Right ventricle myocardium superior (tissue), 1 donor: ENCODE measurements around the gene TDRD12. TPM values are rescaled to one million over a fixed set of nuclear protein-coding genes. Genes with fewer than 3 reads are reported as not detected.
"Not testable (repeated sequence)": the region's sequence is repeated elsewhere in the genome, so short reads cannot be mapped to it uniquely, and the experiment has no call there.

Experiments
- ATAC-seq: fragments of 200-7000 bp; cut with Tn5 transposase; one replicate; pipeline ENCODE4 v1.9.1; 2020; ENCODE audit warnings: mild to moderate bottlenecking; ENCODE audit not compliant: poor library complexity
- DNase-seq: peaks from one replicate; pipeline ENCODE4 v3.0.0-alpha.2; 2020
- intact Hi-C: fragments of 100-400 bp; cut with DNase I; formaldehyde crosslinking; loops from one replicate; pipeline ENCODE4 v1.11.2; 2022
- total RNA-seq: library from RNA; stranded (reverse); fragmentation: NEBNext Ultra II Directional; extraction: Animal tissue kit (Norgen Biotek cat#: 25700); gene quantifications from one replicate; pipeline ENCODE4 v1.2.1, GENCODE V29; 2021
- donor health status: DM: no; HTN: yes; CAD: no; lungs with severe emphysema.

The TDRD12 gene
- total RNA-seq, 1 donor from 2014 or later: not detected

DNA sequence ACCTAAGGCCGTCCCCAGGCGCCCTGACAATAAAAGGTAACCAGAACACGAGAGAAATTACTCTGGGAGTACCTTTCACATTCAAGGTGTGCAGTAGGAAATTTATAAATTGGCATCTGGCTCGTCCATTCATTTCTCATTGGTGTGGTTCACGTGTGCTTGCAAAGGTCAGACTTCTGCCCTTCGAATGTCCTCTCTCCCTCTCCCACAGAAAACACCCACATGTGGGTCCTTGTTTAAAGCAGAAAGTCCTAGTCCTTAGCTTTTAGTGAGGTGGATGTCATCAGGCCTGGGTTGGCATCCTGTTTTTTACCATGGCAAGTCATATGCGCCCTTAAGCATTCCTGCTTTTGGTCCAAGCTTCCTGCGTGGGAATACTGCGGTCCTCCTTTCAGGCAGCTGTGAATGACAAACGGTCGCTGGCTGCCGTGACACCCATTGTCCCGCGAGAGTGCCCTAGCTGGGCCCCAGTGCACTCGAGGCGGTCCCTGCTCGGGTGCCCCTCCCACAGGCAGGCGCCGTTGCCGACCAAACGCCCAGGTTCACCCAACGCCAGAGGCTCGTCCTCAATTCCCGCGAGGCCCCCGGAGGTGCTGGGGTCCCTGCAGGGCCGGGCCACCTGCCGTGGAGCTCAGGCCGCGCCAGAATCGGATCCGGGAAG is 28.1 kb upstream of the TDRD12 start, which contains the start of gene NUDT19:
NUDT19 (plus strand) TSS at position 531 of the 661 bp plus-strand sequence. CDS start 140 bp downstream, outside the sequence.
- ATAC-seq (peak; percentile 95), DNase-seq (peak; percentile 93)
- intact Hi-C loops: no loop called here

DNA sequence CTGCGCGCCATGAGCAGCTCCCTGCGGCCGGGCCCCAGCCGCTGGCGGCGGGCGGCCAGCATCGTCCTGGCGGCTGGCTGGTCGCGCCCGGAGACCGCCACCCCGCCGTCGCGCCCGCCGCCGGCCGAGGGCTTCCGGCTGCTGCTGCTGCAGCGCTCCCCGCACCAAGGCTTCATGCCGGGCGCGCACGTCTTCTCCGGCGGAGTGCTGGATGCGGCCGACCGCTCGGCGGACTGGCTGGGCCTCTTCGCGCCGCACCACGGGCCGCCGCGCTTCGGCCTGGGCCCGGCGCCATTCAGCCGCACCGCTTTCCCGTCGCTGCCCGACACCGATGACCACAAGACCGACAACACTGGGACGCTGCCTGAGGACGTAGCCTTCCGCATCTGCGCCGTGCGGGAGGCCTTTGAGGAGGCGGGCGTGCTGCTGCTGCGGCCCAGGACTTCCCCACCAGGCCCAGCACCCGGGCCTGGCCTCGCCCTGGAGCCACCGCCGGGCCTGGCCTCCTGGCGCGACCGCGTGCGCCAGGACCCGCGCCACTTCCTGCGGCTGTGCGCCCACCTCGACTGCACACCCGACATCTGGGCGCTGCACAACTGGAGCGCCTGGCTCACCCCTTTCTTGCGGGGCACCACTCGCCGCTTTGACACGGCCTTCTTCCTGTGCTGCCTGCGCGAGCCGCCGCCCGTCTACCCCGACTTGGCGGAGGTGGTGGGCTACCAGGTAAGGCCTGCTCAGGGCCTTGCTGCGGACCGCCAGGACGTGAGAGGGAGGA is 27.4 kb upstream of the TDRD12 start:
- peak; percentile 74 for ATAC-seq
- intact Hi-C loops: no loop called here
- DNase-seq: peak; percentile 86

DNA sequence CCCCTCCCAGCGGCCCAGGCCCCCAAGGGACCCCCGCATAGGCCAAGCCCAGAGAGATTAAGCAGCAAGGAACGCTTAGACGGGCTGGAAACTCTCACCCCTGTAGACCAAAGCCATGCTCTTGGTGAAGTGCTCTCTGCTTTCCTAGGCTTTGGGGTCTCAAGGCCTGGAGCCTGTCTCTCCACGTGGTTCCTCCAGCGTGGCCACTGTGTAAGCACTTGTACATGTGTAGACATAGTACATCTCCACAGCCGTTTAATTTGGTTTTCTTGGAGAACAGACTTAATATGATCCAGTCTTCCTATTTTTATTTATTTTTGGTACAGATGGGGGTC is 26.9 kb upstream of the TDRD12 start:
- intact Hi-C loops: no loop called here

DNA sequence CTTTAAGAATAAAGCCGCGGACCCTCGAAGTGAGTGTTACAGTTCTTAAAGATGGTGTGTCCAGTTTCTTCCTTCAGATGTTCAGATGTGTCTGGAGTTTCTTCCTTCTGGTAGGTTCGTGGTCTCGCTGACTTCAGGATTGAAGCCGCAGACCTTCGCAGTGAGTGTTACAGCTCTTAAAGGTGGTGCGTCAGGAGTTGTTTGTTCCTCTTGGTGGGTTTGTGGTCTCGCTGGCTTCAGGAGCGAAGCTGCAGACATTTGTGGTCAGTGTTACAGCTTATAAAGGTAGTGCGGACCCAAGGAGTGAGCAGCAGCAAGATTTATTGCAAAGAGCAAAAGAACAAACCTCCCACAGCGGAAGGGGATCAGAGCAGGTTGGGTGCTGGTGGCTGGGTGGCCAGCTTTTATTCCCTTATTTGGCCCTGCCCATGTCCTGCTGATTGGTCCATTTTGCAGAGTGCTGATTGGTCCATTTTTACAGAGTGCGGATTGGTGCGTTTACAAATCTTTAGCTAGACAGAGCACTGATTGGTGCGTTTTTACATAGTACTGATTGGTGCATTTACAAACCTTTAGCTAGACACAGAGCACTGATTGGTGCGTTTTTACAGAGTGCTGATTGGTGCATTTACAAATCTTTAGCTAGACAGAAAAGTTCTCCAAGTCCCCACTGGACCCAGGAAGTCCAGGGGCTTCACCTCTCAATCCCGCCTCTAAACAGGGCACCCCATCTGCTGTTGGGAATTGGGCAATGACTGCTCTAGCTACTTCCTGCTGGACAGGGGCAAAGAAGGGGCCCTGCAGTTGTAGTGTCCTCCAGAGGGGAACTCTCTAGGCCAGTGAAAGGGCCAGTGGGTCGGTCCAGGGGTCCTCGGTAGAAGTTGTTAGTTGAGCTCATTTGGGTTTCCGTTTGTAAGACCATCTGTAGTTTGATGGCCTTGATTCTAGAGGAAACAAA is 26.1 kb upstream of the TDRD12 start:
- intact Hi-C loops, DNase-seq, ATAC-seq: not testable (repeated sequence)

More for the DNA sequence above, 26.9 kb upstream of the TDRD12 start:
- ATAC-seq (no peak), DNase-seq (no peak)

DNA sequence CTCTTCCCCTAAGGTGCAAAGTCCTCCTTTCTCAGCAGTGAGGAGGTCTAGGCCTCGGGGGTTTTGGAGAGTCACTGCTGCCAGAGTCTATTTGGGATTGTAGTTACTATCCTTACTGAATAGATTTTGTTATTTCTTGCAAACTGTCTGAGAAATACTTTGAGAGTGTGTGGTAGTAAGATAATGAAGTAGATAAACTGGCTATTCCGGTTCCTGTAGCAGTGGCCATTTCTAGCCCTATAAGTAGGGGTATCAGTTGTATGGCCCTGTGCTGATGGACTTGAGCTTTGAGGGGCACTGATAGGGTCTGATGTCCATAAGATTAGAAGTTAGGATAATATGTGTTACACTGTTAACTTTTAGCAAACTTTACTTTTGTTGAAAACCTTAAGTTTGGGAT is 25.3 kb upstream of the TDRD12 start:
- ATAC-seq, intact Hi-C loops: not testable (repeated sequence)

DNA sequence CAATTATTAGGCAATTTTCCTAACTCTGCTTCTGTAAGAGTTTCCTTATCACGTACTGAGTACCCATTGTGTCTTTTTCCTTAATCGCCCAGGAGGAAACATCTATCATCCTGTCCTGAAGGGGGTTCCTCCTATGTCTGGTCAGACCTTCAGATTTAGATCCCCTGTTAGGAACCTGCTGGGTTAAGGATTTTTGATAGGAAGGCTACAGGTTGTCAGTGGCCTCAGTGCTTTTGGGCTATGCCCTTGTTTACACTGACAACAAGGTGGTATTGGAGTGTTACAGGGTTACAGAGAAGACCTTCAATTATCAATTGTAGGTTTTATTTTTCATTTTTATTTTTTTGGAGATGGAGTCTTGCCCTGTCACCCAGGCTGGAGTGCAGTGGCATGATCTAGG is 24.7 kb upstream of the TDRD12 start:
- DNase-seq, intact Hi-C loops, ATAC-seq: not testable (repeated sequence)

More for the DNA sequence above, 25.3 kb upstream of the TDRD12 start:
- DNase-seq: not testable (repeated sequence)

DNA sequence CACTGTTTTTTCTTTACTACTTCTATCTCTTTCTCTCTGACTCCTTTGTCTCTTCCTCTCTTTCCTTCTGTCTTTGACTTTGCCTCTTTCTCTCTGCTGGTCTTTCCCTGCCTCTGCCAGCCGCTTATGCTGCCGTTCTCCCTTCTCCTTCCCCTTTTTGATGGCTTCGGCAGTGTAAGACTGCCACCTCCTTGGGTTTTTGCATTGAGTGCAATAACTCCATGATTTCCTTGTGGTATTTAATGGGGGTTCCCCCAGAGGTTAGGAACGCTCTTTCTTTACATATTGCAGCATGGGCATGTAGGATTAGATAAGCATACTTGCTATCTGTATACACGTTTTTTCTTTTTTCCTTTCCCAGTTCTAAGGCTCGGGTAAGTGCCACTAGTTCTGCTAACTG is 24.1 kb upstream of the TDRD12 start:
- ATAC-seq, intact Hi-C loops, DNase-seq: not testable (repeated sequence)

DNA sequence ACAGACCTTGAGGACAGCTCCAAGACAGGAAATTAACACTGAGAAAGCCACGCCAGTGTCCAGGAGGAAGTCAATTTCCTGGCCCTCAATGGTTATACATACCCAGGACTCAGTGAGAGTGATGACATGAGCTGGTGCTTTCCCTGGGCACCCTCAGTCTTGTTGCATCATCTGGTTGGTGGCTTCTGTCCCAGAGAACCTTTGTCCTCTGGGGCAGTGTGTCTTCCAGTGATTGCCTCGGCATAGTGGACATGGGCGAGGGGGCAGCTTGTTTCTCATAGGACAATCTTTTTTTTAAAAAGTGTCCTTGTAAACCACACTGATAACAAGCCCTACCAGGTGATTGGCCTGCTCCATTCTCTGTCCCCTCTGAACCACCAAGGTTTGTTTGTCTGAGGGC is 22.8 kb upstream of the TDRD12 start:
- DNase-seq, intact Hi-C loops, ATAC-seq: not testable (repeated sequence)

DNA sequence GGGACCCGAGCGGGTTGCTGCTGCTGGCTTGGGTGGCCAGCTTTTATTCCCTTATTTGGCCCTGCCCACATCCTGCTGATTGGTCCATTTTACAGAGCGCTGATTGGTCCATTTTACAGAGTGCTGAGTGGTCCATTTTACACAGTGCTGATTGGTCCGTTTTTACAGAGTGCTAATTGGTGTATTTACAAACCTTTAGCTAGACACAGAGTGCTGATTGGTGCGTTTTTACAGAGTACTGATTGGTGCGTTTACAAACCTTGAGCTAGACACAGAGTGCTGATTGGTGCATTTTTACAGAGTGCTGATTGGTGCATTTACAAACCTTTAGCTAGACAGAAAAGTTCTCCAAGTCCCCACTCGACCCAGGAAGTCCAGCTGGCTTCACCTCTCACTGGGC is 19.4 kb upstream of the TDRD12 start:
- DNase-seq, ATAC-seq, intact Hi-C loops: not testable (repeated sequence)

DNA sequence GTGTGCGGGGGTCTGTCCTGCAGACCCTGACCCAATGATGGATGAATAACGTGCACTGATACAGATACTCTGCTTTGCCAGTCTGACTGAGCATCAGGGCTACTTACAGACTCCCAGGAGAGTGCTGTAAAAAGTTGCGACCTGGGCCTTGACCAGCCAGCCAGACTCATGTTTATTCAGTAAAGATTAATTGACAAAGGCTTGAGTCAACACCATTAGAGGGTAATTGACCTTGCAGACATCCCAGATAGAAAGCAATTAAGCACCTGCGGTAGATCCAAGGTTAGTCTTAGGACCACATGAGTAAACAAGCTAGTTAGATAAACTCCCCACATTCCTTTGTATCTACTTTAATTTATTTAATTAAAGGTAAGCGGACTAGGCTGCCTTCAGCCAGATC is 17.6 kb upstream of the TDRD12 start:
- no peak for ATAC-seq
- intact Hi-C loops: no loop called here

DNA sequence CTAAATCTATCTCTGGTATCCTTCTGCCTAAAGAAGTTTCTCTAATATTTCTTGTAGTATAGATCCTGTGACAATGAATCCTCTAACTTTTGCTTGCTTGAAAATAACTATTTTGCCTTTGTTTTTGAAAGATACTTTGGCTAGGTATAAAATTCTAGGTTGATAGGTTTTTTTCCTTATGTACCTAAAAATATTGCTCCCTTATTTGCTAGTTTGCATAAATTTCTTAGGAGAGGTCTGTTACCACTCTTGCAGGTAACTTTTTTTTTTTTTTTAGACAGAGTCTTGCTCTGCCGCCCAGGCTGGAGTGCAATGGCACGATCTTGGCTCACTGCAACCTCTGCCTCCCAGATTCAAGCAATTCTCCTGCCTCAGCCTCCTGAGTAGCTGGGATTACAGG is 15.6 kb upstream of the TDRD12 start:
- ATAC-seq, DNase-seq, intact Hi-C loops: not testable (repeated sequence)

More for the DNA sequence above, 17.6 kb upstream of the TDRD12 start:
- DNase-seq: no peak

DNA sequence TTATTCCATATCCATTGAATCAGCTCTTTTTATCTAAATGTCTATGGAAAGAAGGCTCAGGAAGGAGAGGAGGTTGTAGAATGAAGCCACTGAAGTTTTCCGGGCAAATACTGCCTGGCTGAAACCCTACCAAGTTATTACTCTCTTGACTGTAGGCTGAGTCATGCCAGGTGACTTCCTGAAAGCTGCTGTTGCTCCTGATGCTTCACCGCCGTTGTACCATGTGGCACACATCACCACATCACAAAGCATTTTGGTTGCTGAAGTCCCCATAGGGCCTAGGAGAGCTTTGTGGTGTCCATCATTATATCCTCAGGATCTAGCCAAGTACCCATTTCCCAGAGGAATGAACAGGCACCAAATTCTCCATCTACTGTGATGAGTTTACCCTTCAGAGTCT is 11.1 kb upstream of the TDRD12 start:
- intact Hi-C loops: no loop called here
- DNase-seq (no peak), ATAC-seq (no peak)

DNA sequence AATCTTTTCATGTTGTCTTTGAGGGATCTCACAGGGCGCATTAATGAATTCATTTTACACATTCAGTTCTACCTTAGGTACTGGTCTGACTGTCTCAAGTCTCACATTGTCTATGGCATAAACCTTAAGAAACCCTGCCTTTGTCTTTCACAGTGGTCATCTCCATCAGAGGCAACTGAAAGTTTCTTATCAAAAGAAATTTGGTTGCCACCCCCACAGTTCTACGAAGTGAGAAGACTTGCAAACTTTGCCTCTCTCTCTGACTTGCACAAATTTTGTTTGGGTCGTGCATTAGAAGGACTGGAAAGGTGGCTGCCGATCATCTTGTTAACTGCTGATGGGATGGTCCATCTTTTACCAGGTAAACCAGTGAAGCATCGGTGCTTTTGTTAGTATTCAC is 10.5 kb upstream of the TDRD12 start:
- DNase-seq: no peak
- intact Hi-C loops: no loop called here

DNA sequence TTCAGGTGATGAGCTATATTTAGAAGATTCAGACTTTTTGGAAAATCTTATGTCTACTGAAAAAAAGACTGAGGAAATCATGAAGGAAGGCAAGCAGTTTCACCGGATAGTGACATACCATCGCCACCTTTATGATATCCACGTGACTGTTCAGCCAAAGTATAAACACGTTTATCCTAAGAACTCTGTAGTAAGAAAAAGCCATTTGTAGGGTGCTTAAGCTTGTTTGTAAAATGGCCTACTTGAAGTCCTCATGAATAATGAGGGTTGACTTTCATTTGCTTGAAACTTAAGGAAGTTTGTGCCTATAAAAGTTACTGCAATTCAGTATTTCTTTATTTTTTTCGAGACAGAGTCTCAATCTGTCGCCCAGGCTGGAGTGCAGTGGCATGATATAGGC is 7.8 kb upstream of the TDRD12 start:
- intact Hi-C loops: no loop called here
- no peak for DNase-seq

More for the DNA sequence above, 10.5 kb upstream of the TDRD12 start:
- no peak for ATAC-seq

DNA sequence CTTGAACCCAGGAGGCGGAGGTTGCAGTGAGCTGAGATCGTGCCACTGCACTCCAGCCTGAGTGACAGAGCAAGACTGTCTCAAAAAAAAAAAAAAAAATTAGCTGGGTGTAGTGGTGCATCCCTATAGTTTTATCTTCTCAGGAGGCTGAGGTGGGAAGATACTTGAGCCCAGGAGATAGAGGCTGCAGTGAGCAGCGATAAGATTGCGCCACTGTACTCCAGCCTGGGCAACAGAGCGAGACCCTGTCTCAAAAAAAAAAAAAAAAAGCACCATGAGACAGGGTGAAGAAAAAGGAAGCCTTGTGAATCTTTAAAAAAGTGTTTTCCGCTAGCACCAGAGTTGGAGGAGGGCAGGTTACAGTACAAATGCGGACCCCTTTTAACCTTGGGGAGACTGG is 3.4 kb upstream of the TDRD12 start:
- ATAC-seq, DNase-seq, intact Hi-C loops: not testable (repeated sequence)

More for the DNA sequence above, 7.8 kb upstream of the TDRD12 start:
- no peak for ATAC-seq

DNA sequence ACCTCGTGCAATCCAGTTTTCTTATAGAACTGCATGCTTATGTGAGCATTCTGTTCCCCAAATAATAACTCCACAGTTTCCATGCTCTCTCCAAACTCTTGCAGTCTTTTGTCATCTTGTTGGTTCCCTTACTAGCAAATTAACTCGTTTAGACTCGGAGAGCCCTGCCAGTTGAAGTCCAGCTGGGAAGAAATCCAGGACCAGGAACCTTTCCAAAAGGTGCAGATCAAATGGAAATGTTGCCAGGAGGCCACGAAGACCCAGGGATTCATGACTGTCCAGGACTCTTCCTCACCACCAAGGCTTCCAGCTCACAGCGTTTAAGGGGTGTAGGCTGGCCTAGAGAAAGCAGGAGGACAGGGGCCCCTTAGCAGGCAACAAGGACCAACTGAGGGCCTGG is 2.1 kb upstream of the TDRD12 start:
- DNase-seq: no peak
- no peak for ATAC-seq
- intact Hi-C loops: no loop called here

DNA sequence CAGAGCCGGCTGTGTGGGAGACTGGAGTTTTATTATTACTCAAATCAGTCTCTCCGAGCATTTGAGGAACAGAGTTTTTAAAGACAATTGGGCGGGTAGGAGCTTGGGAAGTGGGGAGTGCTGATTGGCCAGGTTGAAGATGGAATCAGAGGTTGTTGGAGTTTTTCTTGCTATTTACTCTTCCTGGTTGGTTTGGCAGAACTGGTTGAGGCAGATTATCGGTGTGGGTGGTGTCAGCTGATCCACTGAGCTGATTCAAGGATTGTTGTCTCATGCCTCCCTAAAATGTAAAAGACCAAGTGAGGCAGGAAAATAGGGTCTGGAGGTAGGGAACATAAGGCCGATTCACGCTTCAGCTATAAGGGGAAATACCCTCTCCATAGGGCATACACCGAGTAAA is 1.3 kb upstream of the TDRD12 start:
- intact Hi-C loops: no loop called here
- DNase-seq (no peak), ATAC-seq (no peak)

DNA sequence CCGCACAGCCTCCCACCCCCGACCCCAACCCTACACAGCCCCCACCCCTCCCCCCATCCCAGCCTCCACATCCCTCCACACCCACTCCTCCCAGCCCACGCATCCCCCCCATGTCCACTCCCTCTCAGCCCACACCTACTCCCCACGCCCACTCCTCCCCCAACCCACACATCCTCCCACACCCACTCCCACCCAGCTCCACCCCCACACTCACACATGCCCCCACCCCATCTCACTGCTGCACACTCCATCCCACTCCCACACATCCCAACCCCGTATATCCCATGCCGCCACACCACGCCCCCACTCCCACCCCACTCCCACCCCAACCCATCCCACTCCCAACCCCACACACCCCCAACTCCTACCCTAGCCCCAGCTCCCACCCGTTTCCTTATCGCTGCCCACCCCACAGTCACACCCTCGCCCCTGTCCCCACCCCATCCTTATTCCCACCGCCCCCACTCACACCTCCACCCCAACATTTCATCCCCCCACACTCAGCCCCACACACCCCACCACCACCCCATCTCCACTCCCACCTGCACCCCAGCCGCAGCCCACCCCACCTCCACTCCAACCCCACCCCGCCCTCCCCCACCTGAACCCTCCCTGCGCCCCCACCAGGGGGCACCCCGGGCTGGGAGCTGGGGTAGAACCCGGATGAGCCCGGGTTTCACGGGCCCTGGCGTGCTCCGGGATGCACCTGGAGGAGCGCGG is 809 bp downstream of the TDRD12 start:
- intact Hi-C loops: no loop called here
- DNase-seq (no peak), ATAC-seq (no peak)
